GM18858 (cell line): ENCODE results near the gene SEPHS2.
"Not testable (repeated sequence)": the region's sequence is repeated elsewhere in the genome, so short reads cannot be mapped to it uniquely, and the experiment has no call there.

ENCODE experiments used
- ATAC-seq: cut with Tn5 transposase; IDR thresholded peaks from one replicate; pipeline ENCODE4 v1.9.1; 2021; ENCODE audit not compliant: unreplicated experiment

Gene SEPHS2

GRCh38 chr16:30470170-30470512 lies 24.5 kb upstream of the SEPHS2 start:
- ATAC-seq: no peak

GRCh38 chr16:30464078-30464477 lies 18.4 kb upstream of the SEPHS2 start:
- no peak for ATAC-seq

- not testable (repeated sequence) for ATAC-seq
Measured at GRCh38 chr16:30461426-30461825, 15.8 kb upstream of the SEPHS2 start.

GRCh38 chr16:30459456-30459855 lies 13.8 kb upstream of the SEPHS2 start:
- no peak for ATAC-seq

- peak; percentile 69 for ATAC-seq
Measured at GRCh38 chr16:30458561-30459394, 13.1 kb upstream of the SEPHS2 start.

GRCh38 chr16:30457743-30458560 lies 12.3 kb upstream of the SEPHS2 start:
- no peak for ATAC-seq

GRCh38 chr16:30457256-30457655 lies 11.6 kb upstream of the SEPHS2 start:
- no peak for ATAC-seq

- ATAC-seq: no peak
Measured at GRCh38 chr16:30456302-30456701, 10.6 kb upstream of the SEPHS2 start.

GRCh38 chr16:30452709-30453580 lies 7.3 kb upstream of the SEPHS2 start:
- ATAC-seq: not testable (repeated sequence)

- no peak for ATAC-seq
Measured at GRCh38 chr16:30449116-30449435, 3.4 kb upstream of the SEPHS2 start.

GRCh38 chr16:30447512-30448226 lies 2.0 kb upstream of the SEPHS2 start:
- ATAC-seq: no peak

GRCh38 chr16:30446203-30446595 lies 525 bp upstream of the SEPHS2 start:
- no peak for ATAC-seq

- ATAC-seq: no peak
Measured at GRCh38 chr16:30445149-30445407, 596 bp downstream of the SEPHS2 start.

GRCh38 chr16:30444231-30445148 lies 1.2 kb downstream of the SEPHS2 start:
- ATAC-seq: no peak

GRCh38 chr16:30443631-30444030 lies 2.0 kb downstream of the SEPHS2 start:
- ATAC-seq: no peak

- ATAC-seq: no peak
Measured at GRCh38 chr16:30439720-30440348, 5.8 kb downstream of the SEPHS2 start.

GRCh38 chr16:30438835-30439234 lies 6.8 kb downstream of the SEPHS2 start:
- ATAC-seq: no peak

- no peak for ATAC-seq
Measured at GRCh38 chr16:30437511-30438046, 8.1 kb downstream of the SEPHS2 start.

GRCh38 chr16:30434852-30435251 lies 10.8 kb downstream of the SEPHS2 start:
- no peak for ATAC-seq
